Renal pelvis (tissue), 12 donors: Measurements from ENCODE around the gene CASP7. TPM values are rescaled to one million over a fixed set of nuclear protein-coding genes. Genes with fewer than 3 reads are reported as not detected.
A peak's percentile ranks its signal among the peaks of the same experiment; 100 is the strongest.
"Not testable (repeated sequence)": the region's sequence is repeated elsewhere in the genome, so short reads cannot be mapped to it uniquely, and the experiment has no call there.

Experiments used
- DNase-seq: peaks from one replicate; pipeline ENCODE4 v3.0.0-alpha.2; 2013
- long read RNA-seq, 16 experiments: transcript quantifications; one replicate each; lab custom pipeline, GENCODE V29; 2026
- polyA plus RNA-seq, 3 donors: library from polyadenylated mRNA; unstranded; fragments of 120-200 nt; gene quantifications; one replicate each; pipeline ENCODE4 v1.2.1, GENCODE V29; 2013; ENCODE audit not compliant: insufficient read length in 3 of 3

Gene CASP7
- 10 to 100 TPM; 23.9 to 26.7 (median 26.3) TPM for polyA plus RNA-seq
- long read RNA-seq, donor 1, transcript CASP7-203 (7 exons, 2,377 nt) = major isoform, 6 of 9 reads
- long read RNA-seq, donor 1, partial matches to known transcripts = 0 of 9 reads
- long read RNA-seq, donor 1, other reads (novel, unspliced or antisense) = 0 of 9 reads
- long read RNA-seq, donor 2, transcript CASP7-211 (7 exons, 2,467 nt) = minor isoform, 5 of 13 reads
- long read RNA-seq, donor 2, transcript CASP7-203 (7 exons, 2,377 nt) = major isoform, 6 of 13 reads
- long read RNA-seq, donor 2, partial matches to known transcripts = 0 of 13 reads
- long read RNA-seq, donor 2, other reads (novel, unspliced or antisense) = 0 of 13 reads
- long read RNA-seq, donor 3, transcript CASP7-203 (7 exons, 2,377 nt) = minor isoform, 5 of 13 reads
- long read RNA-seq, donor 3, transcript CASP7-211 (7 exons, 2,467 nt) = major isoform, 7 of 13 reads
- long read RNA-seq, donor 3, partial matches to known transcripts = 0 of 13 reads
- long read RNA-seq, donor 3, other reads (novel, unspliced or antisense) = 0 of 13 reads
- long read RNA-seq, donor 4, transcript CASP7-203 (7 exons, 2,377 nt) = major isoform, 6 of 7 reads
- long read RNA-seq, donor 4, partial matches to known transcripts = 0 of 7 reads
- long read RNA-seq, donor 4, other reads (novel, unspliced or antisense) = 0 of 7 reads
- long read RNA-seq, donor 5, partial matches to known transcripts = 0 of 5 reads
- long read RNA-seq, donor 5, other reads (novel, unspliced or antisense) = 0 of 5 reads
- long read RNA-seq, donor 6, partial matches to known transcripts = 0 of 3 reads
- long read RNA-seq, donor 6, other reads (novel, unspliced or antisense) = 0 of 3 reads
- long read RNA-seq, donor 7, transcript CASP7-203 (7 exons, 2,377 nt) = major isoform, 6 of 10 reads
- long read RNA-seq, donor 7, partial matches to known transcripts = 0 of 10 reads
- long read RNA-seq, donor 7, other reads (novel, unspliced or antisense) = 0 of 10 reads
- long read RNA-seq, donor 8, partial matches to known transcripts = 0 of 3 reads
- long read RNA-seq, donor 8, other reads (novel, unspliced or antisense) = 0 of 3 reads
- long read RNA-seq, donor 9, partial matches to known transcripts = 10 of 15 reads
- long read RNA-seq, donor 9, other reads (novel, unspliced or antisense) = 0 of 15 reads
- long read RNA-seq, donor 10, transcript CASP7-203 (7 exons, 2,377 nt) = major isoform, 5 of 9 reads
- long read RNA-seq, donor 10, partial matches to known transcripts = 0 of 9 reads
- long read RNA-seq, donor 10, other reads (novel, unspliced or antisense) = 0 of 9 reads
- long read RNA-seq, donor 11, partial matches to known transcripts = 0 of 7 reads
- long read RNA-seq, donor 11, other reads (novel, unspliced or antisense) = 0 of 7 reads
- long read RNA-seq, donor 12, transcript CASP7-203 (7 exons, 2,377 nt) = major isoform, 5 of 6 reads
- long read RNA-seq, donor 12, partial matches to known transcripts = 0 of 6 reads
- long read RNA-seq, donor 12, other reads (novel, unspliced or antisense) = 0 of 6 reads
- long read RNA-seq, donor 13, partial matches to known transcripts = 0 of 3 reads
- long read RNA-seq, donor 13, other reads (novel, unspliced or antisense) = 0 of 3 reads
- long read RNA-seq, donor 14 = 0 reads
- long read RNA-seq, donor 15, transcript CASP7-211 (7 exons, 2,467 nt) = minor isoform, 6 of 14 reads
- long read RNA-seq, donor 15, transcript CASP7-203 (7 exons, 2,377 nt) = major isoform, 7 of 14 reads
- long read RNA-seq, donor 15, partial matches to known transcripts = 0 of 14 reads
- long read RNA-seq, donor 15, other reads (novel, unspliced or antisense) = 0 of 14 reads
- long read RNA-seq, donor 16, partial matches to known transcripts = 14 of 22 reads
- long read RNA-seq, donor 16, other reads (novel, unspliced or antisense) = 0 of 22 reads

DNA sequence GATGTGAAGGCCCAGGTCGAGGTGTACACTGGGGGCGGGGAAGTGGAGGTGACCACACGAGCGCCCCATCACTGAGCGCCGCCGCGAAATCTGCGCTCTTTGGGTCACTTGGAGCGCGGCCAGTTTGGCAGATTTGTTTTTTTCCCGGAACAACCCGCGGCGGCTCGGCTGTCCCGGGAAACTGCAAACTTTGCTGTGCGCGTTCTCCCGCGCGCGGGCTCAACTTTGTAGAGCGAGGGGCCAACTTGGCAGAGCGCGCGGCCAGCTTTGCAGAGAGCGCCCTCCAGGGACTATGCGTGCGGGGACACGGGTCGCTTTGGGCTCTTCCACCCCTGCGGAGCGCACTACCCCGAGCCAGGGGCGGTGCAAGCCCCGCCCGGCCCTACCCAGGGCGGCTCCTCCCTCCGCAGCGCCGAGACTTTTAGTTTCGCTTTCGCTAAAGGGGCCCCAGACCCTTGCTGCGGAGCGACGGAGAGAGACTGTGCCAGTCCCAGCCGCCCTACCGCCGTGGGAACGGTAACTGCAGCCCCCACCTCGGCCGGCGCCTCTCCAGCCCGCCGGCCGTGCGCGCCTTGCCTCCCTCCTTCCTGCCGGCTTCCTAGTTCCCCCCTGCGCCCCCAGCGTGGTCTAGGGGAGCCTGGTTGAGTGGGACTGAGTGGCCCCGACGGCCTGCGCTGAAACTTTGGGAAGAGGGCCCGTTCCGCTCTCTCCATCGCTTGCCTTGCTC is at the start of gene CASP7:
TSS of gene CASP7 (plus strand) at position 450 of the 727 bp plus-strand sequence. CDS start 17,582 bp downstream, outside the sequence.
- peak; percentile 88 for DNase-seq

DNA sequence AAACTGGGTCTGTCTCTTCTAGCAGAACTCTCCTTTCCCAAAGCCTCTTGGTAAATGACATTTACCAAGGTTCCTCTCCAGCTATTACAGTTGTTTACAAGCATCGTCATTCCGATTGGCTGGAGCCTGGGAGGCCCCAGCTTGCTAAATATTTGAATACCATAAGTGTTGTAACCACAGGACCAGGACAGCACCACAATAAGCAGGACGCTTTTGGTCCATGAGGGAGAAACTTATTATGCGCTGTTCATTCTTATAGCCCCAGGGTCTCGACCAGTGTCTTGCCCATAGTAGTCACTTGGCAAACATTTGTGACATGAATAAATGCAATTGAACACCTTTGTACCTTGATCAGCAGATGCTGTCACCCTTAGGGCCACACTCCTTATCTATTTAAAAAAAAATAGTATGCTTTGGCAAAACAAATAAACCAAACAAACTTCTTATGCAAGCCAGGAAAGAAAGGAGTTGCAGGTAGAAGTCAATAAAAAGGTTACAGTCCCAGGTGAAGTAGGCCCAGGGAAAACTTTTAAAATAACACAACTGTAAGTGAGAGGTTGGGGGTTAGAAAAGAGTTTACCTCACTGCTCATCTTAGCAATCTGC is 48.7 kb upstream of the CASP7 start:
- no peak for DNase-seq

DNA sequence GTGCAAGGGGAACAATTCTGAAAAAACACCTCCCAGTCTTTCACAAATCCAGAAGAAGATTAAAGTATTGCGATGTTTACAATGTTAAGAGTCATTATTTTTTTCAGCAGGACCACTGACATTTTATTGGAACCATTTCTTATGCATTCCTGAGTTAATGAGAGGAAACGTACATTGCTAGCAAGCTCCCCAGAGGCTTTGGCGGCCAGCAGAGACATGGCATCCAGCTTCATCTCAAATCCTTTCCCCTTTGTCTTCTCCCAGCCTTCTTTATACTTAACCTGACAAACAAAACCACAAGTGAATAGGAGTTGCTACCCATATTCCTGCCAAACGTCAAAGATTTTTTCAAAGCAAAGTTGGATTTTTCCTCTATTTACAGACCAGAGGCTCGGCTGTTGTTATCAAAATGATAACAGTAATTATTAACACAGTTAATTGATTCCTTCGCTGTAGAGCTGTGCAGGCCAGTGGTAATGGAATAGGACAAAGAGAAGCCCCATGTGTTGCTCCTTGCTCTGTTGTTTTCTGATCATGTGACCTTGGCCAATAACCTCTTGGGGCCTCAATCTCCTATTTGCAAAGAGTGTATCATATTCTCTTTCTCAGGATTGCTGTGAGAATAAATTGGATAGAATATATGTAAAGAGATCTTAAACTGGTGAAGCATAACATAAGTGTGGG is 47.9 kb upstream of the CASP7 start:
- peak; percentile 31 for DNase-seq

DNA sequence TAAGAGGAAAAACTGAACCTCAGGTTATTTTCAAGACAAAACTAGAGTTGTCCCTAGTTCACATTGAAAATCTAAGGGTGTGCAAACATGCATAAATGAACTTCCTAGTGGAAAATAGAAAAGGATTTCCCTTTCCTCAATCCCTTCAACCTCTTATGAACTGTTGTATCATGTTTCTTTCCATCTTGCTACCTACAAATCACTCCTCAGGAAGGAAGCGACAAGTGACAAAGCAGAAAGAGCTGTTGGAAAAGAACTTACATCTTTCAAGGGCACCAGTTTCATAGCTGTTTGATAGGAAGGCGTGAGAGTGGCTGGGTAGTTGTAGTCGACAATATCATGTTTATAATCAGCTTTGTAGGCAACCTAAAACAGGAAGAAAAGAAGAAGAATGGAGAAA is 39.7 kb upstream of the CASP7 start:
- no peak for DNase-seq

DNA sequence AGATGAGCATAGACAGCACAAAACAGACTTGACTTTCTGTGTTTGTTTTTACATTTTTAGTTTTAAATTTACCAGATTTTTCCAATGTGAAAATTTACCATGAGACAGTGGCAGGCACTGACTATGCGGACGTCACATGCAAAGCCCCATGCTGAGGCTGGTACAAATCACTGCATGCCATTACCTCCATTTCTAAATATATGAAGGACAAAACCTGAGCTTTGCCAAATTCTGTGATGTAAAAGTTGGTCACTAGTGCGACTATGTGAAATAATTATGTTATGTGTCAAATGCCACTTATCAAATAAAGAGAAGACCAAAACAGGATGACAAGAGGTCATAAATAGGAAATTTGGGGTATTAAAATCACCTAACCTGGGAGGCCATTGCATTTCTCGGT is 38.0 kb upstream of the CASP7 start:
- DNase-seq = no peak

DNA sequence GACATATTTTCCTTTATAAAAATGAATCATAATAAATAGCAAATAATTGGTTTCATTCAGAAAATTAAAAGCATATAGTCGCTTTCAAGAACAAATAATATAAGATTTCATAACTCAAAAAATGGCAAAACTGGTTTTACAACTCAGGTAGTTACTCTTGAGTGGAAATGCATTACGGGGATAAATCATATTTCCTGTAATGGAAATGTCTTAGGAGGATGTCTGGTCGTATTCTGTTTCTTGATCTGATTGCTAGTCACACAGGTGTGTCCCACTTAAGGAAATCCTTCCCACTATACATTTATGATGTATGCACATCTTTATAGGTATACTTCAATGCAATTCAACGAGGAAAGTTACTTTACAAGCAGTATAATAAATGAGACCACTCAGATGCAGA is 36.5 kb upstream of the CASP7 start:
- DNase-seq = no peak

DNA sequence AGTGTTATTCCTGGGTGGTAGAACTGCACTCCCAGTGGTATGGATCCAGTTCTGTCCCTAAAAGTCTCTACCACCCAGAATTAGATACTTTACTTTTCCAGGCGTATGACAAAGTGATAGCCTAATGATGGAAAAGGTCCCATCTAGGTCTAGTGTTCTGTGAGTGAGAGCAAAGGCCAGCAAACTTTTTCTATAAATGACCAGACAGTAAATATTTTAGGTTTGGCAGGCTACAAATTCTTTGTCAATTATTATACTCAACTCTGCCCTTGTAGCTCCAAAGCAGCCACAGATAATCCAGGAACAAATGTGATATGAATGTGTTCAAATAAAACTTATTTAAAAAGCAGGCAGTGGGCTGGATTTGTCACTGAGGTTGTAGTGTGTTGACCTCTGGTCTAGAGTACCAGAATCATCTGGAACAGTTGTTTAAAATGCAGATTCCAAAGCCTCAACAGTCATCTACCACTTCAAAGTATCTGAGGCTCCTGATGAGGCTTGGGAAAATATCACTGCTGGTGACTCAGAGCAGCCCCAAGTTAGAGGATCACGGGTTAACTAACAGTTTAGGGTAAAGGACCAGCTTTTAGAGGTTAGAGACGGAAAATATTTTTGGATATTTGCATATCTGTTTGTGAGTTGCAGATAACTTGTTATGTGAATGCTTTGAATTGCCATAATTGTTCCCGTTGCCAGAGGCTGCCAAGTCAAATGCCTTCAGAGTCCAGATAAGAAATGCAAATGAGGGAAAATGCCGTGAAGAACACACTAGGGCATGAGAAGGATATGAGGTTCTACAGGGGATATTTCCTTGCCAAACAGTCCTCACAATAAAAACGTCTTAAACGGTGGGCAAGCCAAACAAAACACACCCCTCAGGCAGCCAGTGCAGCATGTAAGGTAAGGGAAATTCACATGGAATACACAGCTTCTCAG is 35.3 kb upstream of the CASP7 start:
- DNase-seq = no peak

DNA sequence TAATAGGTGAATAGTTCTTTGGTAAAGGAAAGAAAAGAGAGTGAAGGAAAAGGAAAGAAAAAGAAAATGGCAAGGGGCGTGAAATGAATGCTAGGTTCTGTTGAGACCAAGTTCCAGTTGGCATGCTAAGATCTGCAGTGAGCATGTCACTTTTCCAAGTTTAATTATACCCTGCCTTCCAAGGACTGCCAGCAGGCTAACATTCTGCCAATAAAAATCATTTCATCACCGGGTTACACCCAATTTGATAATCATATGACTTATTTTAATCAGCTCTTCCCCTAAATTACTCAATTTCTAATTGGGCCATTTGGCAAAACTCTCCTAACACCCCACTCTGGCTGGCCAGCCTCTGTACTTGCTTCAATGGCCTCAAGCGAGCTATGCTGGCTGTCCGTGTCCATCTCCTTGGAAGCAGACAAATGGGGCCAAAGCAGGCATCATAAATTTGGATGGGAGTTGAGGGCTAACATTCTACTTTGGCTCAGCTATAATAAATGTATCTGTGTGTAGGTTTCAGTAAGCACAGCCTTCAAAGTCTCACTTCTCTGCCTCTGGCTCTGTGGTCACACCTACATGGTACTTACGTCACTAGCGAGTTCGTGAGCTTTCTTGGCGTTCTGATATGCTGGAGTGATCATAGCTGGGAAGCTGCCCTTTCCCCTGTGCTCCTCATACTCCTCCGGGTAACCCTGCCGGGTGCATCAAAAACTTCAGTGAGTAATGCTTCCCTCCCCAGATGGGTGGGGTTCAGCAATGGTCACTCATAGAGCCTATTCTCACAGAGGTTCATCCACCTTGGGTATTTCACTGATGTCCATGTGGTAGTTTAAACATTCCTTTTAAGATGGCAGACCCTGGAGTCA is 33.1 kb upstream of the CASP7 start:
- peak; percentile 15 for DNase-seq

DNA sequence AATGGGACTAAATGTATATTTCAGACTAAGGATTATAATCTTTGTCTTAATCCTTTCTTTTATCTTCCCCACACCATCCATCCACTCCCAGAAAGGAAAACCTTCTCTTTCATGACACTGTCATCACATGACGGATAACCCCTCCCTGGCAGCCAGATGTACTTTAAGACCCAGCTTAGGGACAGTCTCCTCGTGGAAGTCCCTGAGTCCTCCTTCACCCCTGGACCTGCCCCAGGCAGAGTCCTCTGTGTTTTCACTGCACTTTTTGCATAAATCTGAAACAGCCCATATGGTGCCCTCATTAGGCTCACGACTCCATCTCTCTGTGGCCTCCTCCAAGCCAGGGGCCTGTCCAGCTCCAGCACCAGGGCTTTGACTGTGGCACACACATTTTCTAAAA is 31.9 kb upstream of the CASP7 start:
- no peak for DNase-seq

DNA sequence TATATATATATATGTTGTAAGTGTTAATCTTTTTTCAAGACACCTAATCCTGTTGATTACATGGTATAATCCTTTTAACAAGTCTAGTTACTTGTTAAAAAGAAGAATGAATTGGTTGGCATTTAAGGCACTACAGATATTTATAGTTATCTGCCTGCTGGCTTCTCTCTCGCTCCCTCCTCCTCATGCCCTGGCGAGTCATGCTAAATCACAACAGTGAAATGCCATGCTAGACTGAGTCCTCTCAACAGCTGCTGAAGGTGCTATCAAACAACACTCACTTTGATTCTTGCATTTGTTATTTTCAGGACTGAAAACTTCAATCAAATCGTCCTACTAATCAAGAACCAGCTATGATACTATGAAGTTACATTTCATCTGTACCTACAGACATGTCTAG is 31.2 kb upstream of the CASP7 start:
- DNase-seq = peak; percentile 30

DNA sequence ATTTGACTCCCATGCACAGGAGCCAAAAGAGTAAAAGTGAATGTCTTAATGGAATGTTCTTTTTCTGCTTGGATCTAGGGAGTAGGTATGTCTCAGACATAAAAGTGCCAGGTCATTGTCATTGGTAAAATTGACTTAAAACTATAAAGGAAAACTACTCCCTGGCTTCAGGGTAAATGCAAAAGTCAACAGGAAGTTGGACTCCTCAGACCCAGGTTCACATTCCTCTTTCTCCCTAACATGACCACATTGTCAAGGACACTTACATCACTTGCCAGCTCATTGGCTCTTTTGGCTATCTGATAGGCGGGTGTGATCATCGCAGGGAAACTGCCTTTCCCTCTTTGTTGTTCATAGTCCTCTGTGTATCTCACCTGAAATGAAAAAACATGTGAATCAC is 29.5 kb upstream of the CASP7 start:
- no peak for DNase-seq

DNA sequence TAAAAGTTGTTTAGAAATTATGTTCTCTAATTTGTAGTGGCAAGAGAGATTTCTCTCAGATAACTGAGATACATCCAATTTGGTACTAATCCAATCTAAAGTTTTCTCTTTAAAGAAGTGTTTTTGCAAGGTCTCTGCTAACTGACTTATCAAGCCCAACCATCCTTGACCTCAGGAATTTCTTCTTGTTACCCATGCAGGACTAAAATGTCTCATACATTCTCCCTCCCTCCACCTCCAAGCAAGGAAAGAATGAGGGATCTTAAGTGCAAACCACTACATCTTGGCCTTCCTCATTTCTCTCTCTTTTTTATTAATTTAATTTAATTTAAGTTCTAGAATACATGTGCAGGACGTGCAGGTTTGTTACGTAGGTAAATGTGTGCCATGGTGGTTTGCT is 28.7 kb upstream of the CASP7 start:
- DNase-seq = no peak

DNA sequence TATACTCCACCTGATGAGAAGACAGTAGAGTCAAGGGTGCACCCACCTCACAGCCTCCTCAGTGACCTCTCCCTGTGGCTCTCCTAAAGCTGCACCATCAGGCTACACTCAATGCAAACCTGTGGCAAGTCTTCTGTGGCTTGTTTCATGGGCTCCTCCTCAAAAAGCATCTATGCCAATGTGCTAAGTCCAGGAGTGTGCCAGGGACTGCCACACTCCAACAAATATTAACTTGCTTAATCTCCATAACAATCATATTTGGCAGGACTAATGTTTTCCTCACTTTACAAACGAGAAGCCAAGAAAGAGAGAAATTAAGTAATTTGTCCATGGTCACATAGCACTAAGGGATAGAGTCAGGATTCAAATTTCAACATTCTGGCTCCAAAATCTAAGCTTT is 27.8 kb upstream of the CASP7 start:
- no peak for DNase-seq

DNA sequence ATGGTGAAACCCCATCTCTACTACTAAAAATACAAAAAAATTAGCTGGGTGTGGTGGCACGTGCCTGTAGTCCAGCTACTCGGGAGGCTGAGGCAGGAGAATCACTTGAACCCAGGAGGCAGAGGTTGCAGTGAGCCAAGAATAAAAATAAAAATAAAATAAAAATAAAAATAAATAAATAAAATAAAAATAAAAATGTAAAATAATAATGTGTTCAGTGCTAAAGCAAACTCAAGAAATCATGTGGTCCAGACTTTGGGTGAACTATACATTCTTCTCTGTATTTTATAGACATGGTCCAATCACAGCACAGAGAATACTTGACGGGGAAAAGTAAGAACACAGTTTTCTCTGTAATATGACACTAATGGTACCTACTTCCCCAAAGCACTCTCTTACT is 27.3 kb upstream of the CASP7 start:
- not testable (repeated sequence) for DNase-seq

DNA sequence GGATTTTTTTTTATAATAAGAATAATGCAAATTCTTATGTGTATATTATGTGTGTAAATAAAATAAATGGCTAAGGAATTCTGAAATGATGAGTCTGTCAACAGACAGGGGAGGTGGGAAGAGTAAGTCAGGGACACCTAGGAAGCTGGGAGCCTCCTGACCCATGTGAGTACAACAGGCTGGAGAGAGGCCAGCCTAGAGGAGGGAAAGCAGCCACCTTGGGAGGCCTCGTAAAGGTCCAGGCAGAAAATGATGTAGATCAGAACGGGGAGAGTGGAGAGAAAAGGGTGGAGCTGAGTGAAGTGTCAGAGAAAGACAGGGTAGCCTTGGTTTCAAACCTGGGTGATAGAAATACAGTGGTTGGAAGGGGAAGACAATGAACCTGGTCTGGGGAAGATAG is 22.8 kb upstream of the CASP7 start:
- no peak for DNase-seq

DNA sequence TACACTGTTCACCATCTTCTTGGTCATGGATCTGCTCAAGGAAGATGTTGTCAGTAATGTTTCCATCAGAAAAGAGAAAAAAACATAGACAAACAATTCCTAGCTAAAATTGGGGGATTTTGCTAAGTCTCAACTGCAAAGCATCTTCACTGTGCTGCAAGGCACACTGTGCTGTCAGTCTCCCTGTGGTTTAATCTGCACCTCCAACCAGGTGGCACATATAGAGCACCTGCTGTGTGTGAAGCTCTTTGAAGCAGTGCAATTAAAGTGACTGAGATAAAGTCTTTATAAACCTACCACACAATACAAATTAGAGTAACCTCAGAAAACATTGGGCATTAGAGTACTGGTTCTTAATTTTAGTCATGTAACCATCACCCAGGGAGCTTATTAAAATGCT is 22.2 kb upstream of the CASP7 start:
- DNase-seq = no peak

DNA sequence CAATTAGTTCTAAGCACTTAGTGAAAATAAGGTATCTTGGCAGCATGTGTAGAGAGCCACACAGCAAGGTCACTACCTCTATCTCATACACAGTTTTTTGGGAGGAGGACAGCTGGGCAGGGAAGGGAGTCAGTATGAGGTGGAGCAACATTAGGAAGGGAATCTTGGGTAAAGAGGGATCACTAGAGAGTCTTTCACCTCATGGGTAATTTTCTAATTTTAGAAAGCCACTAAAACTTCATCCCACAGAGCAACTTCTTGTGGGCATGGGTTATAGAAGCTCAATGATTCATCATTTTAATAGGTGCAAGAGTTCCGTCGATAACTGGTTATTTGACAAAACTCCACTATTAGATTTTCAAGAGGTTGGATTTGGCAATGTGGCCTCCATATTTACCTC is 18.4 kb upstream of the CASP7 start:
- DNase-seq = no peak
